Epithelial cell of esophagus (primary cell): ENCODE data around the gene IGF1R.

Experiments
- DNase-seq: peaks from one replicate; pipeline ENCODE4 v3.0.0; 2010; ENCODE audit warnings: low read depth
- H3K4me3 ChIP-seq: 2 replicates; pipeline ENCODE4 v1.5.1; 2011; ENCODE audit warnings: mild to moderate bottlenecking, low read length, control low read depth
- TF ChIP-seq, protein P1 (sequence below): IDR thresholded peaks from 2 replicates; pipeline ENCODE4 v1.5.1; 2011; ENCODE audit warnings: low read depth, mild to moderate bottlenecking, low read length, control low read depth, inconsistent platforms; ENCODE audit not compliant: insufficient read depth; ENCODE audit errors: missing control alignments

IGF1R gene

DNA sequence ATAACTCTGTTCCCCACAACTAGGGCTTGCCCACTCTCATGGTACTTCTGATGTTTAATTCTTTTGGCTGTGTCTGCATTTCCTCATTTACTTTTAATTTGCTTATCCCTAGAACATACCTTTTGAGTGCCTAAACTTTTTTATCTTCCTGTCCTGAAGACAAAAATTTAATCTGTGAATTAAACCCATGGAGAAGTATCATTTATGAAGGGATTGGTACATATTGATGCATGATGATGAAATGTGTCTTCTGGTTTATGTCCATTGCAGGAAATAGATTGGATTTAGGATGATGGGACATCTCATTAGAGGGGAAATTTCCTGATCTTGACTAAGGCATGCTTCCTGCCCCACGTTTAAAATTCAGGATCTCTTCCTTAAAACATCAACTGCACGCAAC is 249.8 kb downstream of the IGF1R start:
- no peak overlapping the region for H3K4me3 ChIP-seq
- TF ChIP-seq, protein P1, sequence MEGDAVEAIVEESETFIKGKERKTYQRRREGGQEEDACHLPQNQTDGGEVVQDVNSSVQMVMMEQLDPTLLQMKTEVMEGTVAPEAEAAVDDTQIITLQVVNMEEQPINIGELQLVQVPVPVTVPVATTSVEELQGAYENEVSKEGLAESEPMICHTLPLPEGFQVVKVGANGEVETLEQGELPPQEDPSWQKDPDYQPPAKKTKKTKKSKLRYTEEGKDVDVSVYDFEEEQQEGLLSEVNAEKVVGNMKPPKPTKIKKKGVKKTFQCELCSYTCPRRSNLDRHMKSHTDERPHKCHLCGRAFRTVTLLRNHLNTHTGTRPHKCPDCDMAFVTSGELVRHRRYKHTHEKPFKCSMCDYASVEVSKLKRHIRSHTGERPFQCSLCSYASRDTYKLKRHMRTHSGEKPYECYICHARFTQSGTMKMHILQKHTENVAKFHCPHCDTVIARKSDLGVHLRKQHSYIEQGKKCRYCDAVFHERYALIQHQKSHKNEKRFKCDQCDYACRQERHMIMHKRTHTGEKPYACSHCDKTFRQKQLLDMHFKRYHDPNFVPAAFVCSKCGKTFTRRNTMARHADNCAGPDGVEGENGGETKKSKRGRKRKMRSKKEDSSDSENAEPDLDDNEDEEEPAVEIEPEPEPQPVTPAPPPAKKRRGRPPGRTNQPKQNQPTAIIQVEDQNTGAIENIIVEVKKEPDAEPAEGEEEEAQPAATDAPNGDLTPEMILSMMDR: no peak
- DNase-seq: no peak

DNA sequence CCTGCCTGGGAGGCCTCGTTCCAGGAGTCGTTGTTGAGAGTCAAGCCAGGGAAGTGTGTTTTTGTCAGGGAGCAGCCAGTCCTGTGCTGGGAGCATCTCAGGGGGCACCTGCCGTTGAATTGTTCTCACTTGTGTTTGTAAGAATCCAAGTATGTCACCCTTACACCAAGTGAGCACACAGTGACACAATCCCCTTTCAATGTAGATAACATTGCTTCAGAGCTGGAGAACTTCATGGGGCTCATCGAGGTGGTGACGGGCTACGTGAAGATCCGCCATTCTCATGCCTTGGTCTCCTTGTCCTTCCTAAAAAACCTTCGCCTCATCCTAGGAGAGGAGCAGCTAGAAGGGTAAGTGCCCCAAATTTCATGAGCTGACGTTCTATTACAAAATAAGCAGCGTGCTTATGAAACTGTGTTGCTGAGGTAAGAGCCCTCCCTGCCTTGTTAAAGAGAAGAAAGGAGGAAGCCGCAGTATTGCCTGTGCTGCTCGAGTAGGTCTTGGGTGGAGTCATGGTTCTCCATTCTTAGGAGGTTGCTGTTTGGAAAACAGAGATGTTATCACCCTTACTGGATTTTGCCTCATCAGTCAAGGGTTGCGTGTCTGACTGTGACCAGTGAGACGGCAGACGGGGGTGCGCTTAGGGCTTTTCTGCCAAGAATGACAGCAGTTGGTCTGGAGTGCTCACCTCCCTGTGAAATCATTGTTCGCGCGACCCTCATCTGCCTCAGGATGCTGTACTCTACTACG is 251.1 kb downstream of the IGF1R start:
- no peak for DNase-seq
- no peak overlapping the region for H3K4me3 ChIP-seq
- TF ChIP-seq, protein P1: no peak

DNA sequence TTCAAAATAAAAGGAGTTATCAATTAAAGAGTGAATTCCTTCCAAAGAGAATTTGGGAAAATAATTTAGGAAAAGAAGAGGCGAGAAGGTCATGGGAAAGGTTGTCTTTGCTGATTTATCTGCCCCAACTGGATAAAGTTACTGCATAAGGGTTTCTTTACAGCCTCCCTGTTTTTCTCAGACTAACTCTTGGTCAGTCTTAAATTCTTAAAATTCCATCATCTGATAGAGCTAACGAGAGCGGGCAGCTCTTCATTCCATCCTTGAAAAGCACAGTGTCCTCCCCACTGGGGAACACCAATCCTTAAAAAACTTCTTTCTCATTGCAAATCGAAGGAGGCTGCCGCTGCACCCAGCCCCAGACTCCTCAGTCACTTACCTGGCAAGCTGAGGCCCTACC is 252.0 kb downstream of the IGF1R start:
- no peak overlapping the region for H3K4me3 ChIP-seq
- TF ChIP-seq, protein P1: no peak
- no peak for DNase-seq

DNA sequence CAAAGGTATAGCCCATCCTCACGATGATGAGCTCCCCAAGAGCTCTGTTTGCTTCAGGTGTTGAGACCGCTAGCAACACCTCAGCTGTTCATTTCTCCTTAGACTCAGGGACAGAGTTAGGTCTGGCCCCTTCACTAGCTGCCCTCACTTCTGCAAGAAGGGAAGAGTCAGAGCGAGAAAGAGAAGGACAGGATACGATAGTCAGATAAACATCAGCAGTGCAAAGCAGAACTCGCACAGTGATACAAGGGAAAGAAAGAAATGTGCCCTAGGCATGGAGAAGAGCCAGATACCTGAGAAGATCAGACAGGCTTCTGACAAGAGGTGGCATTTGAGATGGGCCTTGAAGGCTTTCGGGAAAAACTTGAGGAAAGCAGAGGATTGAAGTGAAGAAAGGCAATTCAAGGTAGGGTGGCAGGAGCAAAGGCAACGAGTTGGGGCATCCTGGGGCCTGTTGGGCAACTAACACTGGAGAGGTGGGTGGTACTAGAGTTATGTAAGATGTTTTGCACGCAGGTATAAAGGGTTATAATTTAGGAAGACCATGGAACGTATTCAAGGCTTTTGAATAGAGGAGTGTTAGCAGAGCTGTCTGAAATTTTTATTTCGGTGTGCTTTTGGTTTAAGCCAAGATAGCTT is 253.2 kb downstream of the IGF1R start:
- no peak overlapping the region for H3K4me3 ChIP-seq
- TF ChIP-seq, protein P1: no peak
- no peak for DNase-seq

DNA sequence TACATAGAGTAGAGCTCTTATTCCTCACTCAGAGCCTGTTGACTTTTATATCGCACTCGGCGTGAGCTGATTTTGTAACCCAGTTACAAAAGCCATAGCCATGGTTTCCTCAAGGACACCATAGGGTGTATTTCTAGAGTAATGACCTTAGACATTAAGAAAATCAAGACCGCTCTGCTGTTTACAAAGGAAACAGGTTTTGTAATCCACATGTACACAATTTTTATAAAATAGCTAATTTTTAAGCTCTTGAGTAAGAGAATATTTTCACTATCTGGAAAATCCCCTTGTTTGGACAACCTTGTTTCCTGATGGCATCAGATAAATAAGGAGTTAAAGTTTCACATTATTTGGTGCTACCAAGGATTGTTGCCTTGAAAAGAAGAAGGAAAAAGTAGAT is 254.6 kb downstream of the IGF1R start:
- H3K4me3 ChIP-seq: no peak overlapping the region
- DNase-seq: no peak
- TF ChIP-seq, protein P1: no peak

DNA sequence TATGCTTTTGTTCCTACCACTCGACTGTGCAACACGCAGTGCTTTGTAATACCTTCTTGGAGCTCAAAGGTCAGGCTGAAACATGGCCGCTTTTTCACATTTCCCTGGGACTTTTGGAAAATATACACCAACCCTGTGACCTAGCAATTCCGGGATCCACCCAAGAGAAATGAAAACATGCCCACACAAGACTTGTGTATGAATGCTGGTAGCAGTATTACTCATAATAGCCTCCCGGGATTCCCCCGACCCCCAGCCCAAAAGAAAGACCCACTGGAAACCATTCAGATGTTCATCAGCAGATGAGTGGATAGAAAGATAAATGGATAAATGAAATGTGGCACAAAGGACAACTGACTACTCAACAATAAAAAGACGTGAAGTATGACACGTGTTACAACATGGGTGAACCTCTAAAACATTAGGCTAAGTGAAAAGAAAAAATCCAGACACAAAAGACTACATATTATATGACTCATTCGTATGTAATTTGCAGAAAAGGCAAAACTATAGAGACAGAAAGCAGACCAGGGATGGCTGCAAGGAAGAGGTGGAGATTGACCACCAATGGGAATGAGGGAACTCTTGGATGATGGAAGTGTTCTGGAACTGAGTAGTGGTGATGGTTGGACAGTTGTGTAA is 255.2 kb downstream of the IGF1R start:
- H3K4me3 ChIP-seq: no peak overlapping the region
- TF ChIP-seq, protein P1: no peak
- DNase-seq: peak; percentile 96
